Measurements from ENCODE around the gene ABO.
"Not testable (repeated sequence)": the region's sequence is repeated elsewhere in the genome, so short reads cannot be mapped to it uniquely, and the experiment has no call there.

Gene ABO

DNA sequence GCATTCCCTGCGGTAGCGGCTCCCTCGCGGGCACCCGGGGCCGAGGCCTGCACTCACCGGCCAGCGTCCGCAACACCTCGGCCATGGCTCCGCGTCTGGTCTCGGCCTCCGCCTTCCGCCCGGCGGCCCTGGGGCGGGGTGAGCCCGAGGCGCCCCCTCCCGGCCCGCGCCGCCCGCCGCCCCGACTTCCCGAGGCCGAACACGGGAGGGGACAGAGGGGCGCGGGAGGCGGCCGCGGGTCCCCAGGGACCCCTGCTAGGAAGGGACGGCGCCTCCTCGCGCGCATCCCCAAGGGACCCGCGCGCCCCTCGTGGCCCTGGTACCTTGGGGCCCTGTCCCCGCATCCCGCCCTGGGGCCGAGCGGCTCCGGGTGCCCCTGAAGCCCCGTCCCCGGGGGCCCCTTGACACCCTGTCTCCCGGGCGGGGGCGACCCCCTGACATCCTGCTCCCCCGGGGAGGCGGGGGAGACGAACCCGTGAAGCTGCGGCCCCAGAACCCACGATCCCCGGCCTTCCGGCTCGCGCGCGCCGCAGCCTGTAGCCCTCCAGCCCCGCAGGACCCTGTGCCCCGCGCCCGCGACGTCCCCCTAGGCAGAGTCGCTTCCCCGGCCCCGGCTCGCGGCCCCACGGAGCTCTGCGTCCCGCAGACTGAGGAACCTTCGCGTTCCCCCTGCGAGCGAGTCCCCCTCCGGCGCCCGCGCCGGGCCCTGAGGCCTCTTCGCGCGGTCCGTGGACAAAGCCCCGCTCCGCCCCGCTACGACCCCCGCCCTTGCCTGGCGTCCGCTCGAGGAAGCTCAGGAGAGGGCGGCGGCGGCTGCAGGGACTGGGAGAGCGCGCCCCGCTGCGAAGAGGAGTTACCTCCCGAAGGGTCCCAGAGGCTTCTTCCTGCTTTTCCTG lies at the start of gene ABO:
Gene ABO (minus strand): TSS at position 97 of the 896 bp plus-strand sequence.
- DNase-seq (ENCODE audit: low read depth, low spot score), result no peak

DNA sequence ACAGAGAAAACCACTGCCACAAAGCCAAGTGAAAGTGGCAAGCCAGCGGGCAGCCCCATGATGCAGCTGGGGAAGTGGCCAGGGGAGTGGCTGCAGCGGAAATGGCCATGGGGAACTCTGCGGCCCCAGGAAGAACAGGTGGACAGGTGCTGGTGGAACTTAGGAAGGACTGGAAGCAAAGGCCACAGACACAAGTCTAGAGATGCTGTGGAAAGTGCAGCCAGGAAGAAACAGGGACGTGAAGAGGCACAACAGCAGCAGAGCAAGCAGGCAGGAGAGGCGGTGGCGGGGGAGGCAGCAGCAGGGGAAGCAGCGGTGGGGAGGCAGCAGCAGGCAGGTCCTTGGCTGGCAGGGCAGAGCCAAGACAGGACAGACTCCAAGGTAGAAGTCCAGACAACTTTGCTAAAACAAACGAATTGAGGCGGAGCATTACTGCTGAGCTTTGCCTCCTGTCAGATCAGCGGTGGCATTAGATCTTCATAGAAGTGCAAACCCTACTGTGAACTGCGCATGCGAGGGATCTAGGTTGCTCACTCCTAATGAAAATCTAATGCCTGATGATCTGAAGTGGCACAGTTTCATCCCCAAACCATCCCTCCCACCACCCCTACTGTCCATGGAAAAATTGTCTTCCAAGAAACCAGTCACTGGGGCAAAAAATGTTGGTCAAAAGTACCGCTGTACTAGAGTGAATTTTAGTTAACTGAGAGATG lies 49.1 kb upstream of the ABO start:
- DNase-seq (ENCODE audit: low read depth, low spot score), result no peak

DNA sequence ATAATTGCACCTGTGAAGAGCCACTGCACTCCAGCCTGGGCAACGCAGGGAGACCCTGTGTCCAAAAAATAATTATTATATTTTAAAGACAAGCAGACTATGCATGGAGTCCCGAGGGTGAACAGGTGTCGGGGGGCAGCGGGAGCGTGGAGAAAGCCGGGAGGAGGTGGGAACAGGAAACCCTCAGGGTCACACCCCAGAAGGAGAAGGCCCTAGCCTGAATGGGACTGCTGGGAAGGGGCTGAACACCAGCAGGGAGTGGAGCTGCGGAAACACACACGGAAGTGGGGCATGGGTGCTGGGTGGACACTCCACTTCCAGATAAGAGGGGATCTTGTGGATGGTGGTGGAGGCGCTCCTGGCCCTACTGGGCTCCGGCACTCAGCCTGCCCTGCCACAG lies 48.2 kb upstream of the ABO start:
- no peak for DNase-seq (ENCODE audit: low read depth, low spot score)

GRCh38 chr9:133322701-133323100 lies 47.7 kb upstream of the ABO start:
- no peak for DNase-seq (ENCODE audit: low read depth, low spot score)

DNA sequence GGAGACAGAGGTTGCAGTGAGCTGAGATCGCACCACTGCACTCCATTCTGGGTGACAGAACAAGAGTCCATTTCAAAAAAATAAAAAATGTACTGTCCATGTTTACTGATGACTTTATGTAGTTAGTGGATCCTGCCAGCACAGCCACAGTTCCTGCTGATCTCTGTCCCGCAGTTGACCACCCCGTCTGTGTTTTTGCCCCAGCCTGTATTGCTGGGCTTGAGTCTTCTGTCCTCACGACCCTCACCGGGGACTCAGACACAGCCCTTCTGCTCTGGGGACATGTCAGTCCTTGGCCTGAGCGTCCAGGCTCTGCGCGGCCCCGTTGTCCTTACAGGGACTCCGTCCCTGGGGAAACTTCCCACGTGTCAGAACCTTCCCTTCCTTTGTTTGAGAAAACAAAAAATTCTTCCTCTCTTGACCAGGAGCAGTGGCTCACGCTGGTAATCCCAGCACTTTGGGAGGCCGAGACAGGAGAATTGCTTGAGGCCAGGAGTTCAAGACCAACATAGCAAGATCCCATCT lies 46.5 kb upstream of the ABO start:
- no peak for DNase-seq (ENCODE audit: low read depth, low spot score)

DNA sequence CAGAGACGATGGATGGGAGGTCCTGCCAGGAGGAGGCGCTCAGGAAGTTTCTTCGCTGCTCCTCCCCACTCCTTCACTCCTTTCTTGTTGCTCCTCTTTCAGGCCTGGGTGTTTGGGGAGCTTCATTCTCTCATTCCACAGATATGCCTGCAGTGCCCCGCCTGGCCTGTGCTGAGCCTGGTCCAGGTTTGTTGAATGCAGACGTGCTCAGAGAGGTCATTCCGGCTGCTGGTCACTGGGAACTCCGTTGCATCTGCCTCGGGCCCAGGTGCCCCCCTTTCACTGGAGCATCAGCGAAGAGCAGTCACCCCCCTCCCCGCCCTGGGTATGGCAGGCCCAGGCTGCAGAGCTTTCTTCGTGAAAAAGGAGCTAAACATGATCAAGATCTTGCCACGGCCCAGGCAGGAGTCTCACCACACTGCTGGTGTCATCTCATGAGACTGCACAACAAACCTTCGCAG lies 45.5 kb upstream of the ABO start:
- DNase-seq (ENCODE audit: low read depth, low spot score), result peak; percentile 44

- DNase-seq (ENCODE audit: low read depth, low spot score), result not testable (repeated sequence)
Measured at GRCh38 chr9:133317551-133317950, 42.5 kb upstream of the ABO start.

DNA sequence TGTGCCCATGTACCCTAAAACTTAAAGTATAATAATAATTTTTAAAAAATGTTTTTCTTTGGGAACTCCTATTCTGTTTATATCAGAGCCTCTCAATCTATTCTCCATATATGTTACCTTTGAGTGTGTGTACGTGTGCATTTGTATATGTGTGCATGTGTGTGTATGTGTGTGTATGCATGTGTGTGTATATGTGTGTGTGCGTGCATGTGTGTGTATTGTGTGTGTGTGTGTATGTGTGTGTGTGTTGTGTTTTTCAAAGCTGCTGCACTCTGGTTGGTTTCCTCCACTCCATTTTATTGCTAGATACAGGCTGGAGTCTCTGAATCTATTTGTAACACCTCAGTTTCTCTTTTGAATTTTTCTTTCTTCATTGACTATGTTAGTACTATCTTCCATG lies 41.0 kb upstream of the ABO start:
- DNase-seq (ENCODE audit: low read depth, low spot score), result no peak

DNA sequence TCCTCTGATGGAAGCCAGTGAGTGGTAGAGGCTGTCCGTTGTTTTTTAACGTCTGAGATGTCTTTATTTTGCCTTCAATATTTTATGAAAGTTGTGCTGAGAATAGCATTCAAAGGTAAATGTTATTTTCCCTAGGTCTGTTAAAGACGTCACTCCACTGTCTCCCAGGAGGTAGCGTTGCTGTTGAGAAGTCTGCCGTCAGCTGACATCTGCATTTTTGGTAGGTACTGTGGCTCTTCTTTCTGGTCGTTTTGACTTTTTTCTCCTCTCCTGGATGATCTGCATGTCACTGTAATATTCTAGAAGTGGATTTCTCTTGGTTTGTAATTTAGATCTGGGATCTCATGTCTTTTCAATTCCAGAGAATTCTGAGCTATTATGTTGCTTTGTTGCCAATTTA lies 34.6 kb upstream of the ABO start:
- no peak for DNase-seq (ENCODE audit: low read depth, low spot score)

DNA sequence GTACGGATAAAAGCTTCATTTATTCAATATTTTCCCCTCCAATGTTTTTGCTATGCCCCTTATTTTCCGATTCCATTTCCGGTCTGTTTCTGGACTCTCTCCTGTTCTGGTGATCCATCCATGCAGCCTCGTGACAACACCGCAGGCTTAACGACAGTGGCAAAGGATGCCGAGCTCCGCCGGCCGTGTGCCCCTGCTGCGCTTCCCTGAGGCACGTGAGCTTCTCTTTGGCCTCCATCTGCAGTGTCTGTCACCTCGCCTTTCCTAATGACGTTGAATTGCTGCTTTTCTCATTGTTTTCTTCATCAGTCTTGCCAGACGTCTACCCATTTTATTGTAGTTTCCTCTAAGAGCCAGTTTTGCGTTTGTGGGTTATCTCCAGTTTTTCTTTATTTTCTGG lies 32.3 kb upstream of the ABO start:
- DNase-seq (ENCODE audit: low read depth, low spot score), result no peak

GRCh38 chr9:133306242-133307204 lies 31.5 kb upstream of the ABO start:
- DNase-seq (ENCODE audit: low read depth, low spot score), result no peak

GRCh38 chr9:133305731-133306130 lies 30.7 kb upstream of the ABO start:
- no peak for DNase-seq (ENCODE audit: low read depth, low spot score)

- DNase-seq (ENCODE audit: low read depth, low spot score), result no peak
Measured at GRCh38 chr9:133304477-133305377, 29.7 kb upstream of the ABO start.

- no peak for DNase-seq (ENCODE audit: low read depth, low spot score)
Measured at GRCh38 chr9:133304158-133304470, 29.1 kb upstream of the ABO start.

DNA sequence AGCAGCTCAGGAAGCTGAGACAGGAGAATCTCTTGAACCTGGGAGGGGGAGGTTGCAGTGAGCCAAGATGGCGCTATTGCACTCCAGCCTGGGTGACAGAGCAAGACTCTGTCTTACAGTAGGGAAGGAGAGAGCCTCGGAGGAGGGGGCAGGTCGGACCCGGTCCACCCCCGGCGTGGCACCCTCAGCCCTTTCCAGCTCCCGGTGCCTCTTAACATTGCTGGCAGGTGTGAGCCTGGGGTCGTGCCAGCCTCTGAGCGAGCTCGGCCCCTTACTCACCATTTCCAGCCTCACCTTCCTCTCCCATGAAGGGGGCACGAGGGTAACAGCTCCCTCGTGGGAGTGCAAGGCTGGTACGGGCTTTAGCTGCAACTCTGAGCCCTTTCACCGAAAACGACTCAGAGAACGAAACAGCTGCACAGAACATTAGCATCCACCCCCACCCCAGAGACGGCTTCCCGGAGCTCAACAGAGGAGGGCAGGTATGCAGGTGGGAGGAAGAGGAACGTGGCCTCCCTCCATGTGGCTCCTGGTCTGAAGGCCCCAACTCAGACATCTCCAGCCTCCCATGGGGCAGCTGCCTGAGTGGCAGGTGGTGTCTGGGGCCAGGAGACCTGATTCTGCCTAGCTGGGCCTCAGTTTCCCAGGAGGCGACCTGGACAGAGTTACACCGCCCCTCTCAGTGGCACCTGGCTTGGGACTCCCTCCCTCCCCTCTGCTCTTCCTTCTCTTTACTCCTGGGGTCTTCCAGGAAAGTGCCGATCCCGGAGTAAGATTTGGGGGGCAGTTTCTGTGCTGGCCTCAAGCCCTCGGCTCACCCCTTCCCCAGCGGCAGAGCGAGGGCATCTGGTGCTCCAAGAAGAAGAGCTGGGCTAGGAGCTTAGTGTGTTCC lies 28.5 kb upstream of the ABO start:
- no peak for DNase-seq (ENCODE audit: low read depth, low spot score)

DNA sequence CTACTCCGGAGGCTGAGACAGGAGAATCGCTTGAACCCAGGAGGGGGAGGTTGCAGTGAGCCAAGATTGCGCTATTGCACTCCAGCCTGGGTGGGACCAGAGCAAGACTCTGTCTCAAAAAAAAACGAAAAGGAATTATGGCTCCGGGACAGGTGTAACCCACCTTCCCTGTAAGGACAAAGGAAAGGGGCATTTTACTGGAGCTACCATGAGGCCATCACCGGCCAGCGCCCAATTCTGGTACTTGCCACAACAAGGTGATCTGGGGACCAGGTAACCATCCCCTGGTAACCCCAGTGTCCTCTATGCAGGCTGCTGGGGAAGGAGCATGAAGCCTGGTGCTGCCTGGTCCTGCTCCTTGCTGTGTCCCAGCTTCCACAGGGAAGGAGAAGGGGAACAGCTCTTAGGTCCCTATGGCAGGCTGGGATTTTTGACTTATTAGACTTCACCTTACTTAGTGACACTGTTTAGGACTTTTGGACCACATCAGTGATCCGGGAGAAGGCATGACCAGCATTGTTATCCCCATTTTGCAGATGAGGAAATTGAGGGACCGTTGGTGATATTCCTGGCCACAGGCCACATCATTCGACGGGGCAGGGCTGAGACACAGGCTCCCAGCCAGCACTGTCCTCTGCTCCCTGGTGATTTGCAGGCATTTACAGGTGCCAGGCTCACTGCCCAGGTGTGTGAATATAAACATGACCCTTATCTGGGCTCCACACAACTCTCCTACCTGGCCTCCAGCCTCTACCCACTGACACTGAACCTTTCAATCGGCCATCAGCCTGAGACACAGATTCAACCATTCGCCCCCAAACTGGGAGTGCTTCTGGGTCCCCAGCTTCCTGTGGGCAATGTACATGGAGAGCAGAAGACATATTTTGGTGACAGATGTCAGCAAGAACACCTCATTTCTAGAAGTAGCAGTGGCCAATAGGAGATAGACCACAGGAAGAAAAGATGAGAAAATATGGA lies 26.5 kb upstream of the ABO start:
- DNase-seq (ENCODE audit: low read depth, low spot score), result no peak

GRCh38 chr9:133299996-133300395 lies 25.0 kb upstream of the ABO start:
- DNase-seq (ENCODE audit: low read depth, low spot score), result not testable (repeated sequence)

DNA sequence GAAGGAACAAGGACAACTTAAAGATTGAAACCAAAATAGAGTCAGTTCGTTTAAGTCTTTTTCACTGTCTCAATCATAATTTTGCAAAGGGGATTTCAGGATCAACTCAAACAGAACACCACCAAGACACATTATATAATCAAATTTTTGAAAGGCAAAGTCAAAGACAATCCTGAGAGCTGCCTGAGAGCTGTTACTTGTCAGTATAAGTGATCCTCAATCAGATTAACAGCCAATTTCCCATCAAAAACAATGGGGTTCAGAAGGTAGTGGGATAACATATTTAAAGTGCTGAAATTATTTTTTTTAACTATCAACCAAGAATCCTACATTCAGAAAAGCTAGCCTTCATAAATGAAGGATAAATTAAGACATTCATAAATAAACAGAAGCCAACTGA lies 19.3 kb upstream of the ABO start:
- DNase-seq (ENCODE audit: low read depth, low spot score), result no peak

All from ELF-1 (cell line).